ENCODE data around the gene OTC. TPM values are rescaled to one million over a fixed set of nuclear protein-coding genes. Genes with fewer than 3 reads are reported as not detected.

Gene OTC
- total and polyA plus RNA-seq, 5 experiments from 2014 or later, result not detected

DNA sequence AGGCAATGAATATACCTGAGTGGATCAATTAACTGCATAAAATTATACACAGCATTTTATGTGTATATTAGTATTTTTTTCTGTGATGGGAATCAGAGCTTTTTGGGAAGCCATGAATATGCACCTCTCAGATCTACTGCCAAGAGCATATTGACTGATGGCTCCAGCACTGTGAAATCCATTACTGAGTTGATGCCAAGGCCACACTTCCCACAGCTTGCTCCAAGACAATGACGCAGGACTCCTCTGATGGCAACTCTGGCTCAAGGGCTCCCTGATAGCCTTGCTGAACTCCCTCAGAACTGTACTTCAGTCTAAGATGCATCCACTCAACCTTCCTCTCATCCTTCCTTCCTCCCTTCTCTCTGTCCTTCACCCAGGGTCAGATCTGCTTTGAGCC lies 82.7 kb downstream of the OTC start:
- Mint-ChIP-seq H3K4me1 (no peaks in the 10 kb centered on the region), H3K27me3 (peaks cover 0 to 21% (median 4%) of the 10 kb centered on the region in 5 donors), H3K4me3 (no peak overlapping the region), H3K27ac (no peak overlapping the region), H3K36me3 (peaks cover 0 to 2% (median 0%) of the 10 kb centered on the region in 3 donors), H3K9me3 (peaks cover 0 to 3% (median 0%) of the 10 kb centered on the region in 9 donors)
- DNase-seq (no peak), ATAC-seq (no peak)
- POLR2A ChIA-PET, result no interaction called here

- H3K27me3 Mint-ChIP-seq, result peaks cover 0 to 21% (median 3%) of the 10 kb centered on the region in 5 donors
- H3K27ac Mint-ChIP-seq, result no peak overlapping the region
- H3K9me3 Mint-ChIP-seq, result peaks cover 0 to 3% (median 0%) of the 10 kb centered on the region in 9 donors
- no peak overlapping the region for H3K4me3 Mint-ChIP-seq
- POLR2A ChIA-PET, result no interaction called here
- no peak for ATAC-seq
- peaks cover 0 to 2% (median 0%) of the 10 kb centered on the region in 3 donors for H3K36me3 Mint-ChIP-seq
- no peak for DNase-seq
- H3K4me1 Mint-ChIP-seq, result no peaks in the 10 kb centered on the region
These were observed 84.7 kb downstream of the OTC start for GRCh38 chrX:38437093-38437492.

DNA sequence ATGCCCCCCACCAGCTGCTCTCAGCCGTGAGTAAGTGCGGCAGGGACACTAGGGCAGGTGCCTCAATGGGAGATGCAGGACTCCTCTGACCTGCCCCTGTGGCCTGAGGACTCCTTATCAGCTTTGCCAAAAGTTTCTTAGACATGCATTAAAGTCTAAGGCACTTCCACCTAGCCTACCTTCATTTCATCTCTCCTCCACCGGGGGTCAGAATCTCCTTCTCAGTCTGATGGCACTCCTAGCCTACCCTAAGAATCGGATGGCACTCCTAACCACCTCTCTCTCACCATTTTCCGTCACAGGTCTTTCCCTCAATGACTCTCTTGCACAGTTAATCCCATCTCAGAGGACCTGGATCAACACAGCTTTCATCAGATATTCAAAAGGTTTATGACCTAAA lies 85.9 kb downstream of the OTC start:
- H3K27me3 Mint-ChIP-seq, result peaks cover 0 to 21% (median 3%) of the 10 kb centered on the region in 5 donors
- POLR2A ChIA-PET, result no interaction called here
- DNase-seq, result no peak
- peaks cover 0 to 3% (median 0%) of the 10 kb centered on the region in 9 donors for H3K9me3 Mint-ChIP-seq
- no peak overlapping the region for H3K4me3 Mint-ChIP-seq
- H3K27ac Mint-ChIP-seq, result no peak overlapping the region
- no peak for ATAC-seq
- H3K36me3 Mint-ChIP-seq, result peaks cover 0 to 2% (median 0%) of the 10 kb centered on the region in 3 donors
- H3K4me1 Mint-ChIP-seq, result no peaks in the 10 kb centered on the region

DNA sequence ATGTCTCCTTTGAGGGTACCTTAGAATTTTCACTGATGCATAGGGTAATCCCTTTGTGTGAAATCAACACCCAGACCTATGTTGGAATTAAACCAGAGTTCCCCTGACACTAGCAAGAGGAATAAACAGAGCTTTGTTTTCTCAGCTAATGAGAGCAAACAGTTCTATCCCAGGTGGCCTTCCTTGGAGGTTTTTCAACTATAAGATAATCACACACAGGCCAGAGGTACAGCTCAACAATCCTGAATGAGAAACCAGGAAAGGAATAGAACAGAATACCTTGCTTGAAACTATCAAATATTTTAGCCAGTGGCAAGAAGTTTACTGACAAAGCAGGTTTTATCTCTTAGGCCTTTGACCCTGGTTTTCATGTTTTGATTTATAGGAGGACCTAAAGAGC lies 100.2 kb downstream of the OTC start:
- Mint-ChIP-seq H3K27me3 (peaks cover 0 to 4% (median 0%) of the 10 kb centered on the region in 5 donors), H3K27ac (no peak overlapping the region), H3K36me3 (peaks cover 0 to 5% (median 0%) of the 10 kb centered on the region in 3 donors), H3K4me1 (no peaks in the 10 kb centered on the region), H3K9me3 (peaks cover 0 to 12% (median 0%) of the 10 kb centered on the region in 9 donors), H3K4me3 (no peak overlapping the region)
- DNase-seq (no peak), ATAC-seq (no peak)
- POLR2A ChIA-PET, result no interaction called here

GRCh38 chrX:38458071-38458470 lies 105.7 kb downstream of the OTC start:
- DNase-seq, result no peak
- POLR2A ChIA-PET, result no interaction called here
- H3K27ac Mint-ChIP-seq, result no peak overlapping the region

GRCh38 chrX:38462257-38462656 lies 109.9 kb downstream of the OTC start:
- no peak overlapping the region for H3K4me3 Mint-ChIP-seq
- peaks cover 0 to 1% (median 0%) of the 10 kb centered on the region in 4 donors for H3K4me1 Mint-ChIP-seq
- peaks cover 0 to 14% (median 0%) of the 10 kb centered on the region in 9 donors for H3K9me3 Mint-ChIP-seq
- POLR2A ChIA-PET, result no interaction called here
- no peak for ATAC-seq
- H3K27ac Mint-ChIP-seq, result no peak overlapping the region
- H3K27me3 Mint-ChIP-seq, result no peaks in the 10 kb centered on the region
- H3K36me3 Mint-ChIP-seq, result peaks cover 0 to 5% (median 2%) of the 10 kb centered on the region in 3 donors
- no peak for DNase-seq

More at GRCh38 chrX:38458071-38458470, 105.7 kb downstream of the OTC start:
- H3K4me1 Mint-ChIP-seq, result no peaks in the 10 kb centered on the region
- H3K27me3 Mint-ChIP-seq, result peaks cover 0 to 3% (median 0%) of the 10 kb centered on the region in 5 donors
- H3K4me3 Mint-ChIP-seq, result no peak overlapping the region
- peaks cover 0 to 20% (median 0%) of the 10 kb centered on the region in 9 donors for H3K9me3 Mint-ChIP-seq
- no peak for ATAC-seq
- H3K36me3 Mint-ChIP-seq, result peaks cover 0 to 10% (median 2%) of the 10 kb centered on the region in 3 donors

DNA sequence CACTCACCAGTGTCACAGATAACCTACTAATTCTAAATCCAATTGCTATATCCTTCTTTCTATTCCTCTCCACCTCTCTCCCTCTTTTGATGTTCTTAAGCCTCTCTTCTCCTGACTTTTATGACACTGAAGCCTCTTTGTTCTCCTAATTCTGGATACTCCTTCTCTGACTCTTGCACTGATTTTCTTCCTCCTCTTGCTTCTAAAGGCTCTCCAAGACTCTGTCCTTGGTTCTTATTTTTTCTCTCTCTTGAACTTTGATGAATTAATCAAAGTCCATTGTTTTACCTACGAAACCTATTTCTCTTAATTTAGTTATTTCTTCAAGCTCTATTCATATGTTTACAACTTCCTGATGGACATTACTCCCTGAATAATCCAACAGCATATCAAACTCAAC lies 113.3 kb downstream of the OTC start:
- Mint-ChIP-seq H3K4me1 (peaks cover 0 to 1% (median 0%) of the 10 kb centered on the region in 4 donors), H3K4me3 (no peak overlapping the region), H3K36me3 (no peaks in the 10 kb centered on the region), H3K27me3 (no peaks in the 10 kb centered on the region), H3K9me3 (peaks cover 0 to 16% (median 0%) of the 10 kb centered on the region in 9 donors), H3K27ac (no peak overlapping the region)
- POLR2A ChIA-PET, result no interaction called here
- DNase-seq, result no peak
- no peak for ATAC-seq

- no peak for ATAC-seq
- H3K27me3 Mint-ChIP-seq, result no peaks in the 10 kb centered on the region
- no peaks in the 10 kb centered on the region for H3K36me3 Mint-ChIP-seq
- DNase-seq, result no peak
- H3K4me3 Mint-ChIP-seq, result no peak overlapping the region
- H3K4me1 Mint-ChIP-seq, result peaks cover 0 to 1% (median 0%) of the 10 kb centered on the region in 4 donors
- H3K9me3 Mint-ChIP-seq, result peaks cover 0 to 5% (median 0%) of the 10 kb centered on the region in 9 donors
- no peak overlapping the region for H3K27ac Mint-ChIP-seq
- POLR2A ChIA-PET, result no interaction called here
These were observed 116.3 kb downstream of the OTC start for GRCh38 chrX:38468563-38469157.

Other genes starting within 250 kb of the OTC start
- gene SRPX, start 131.7 kb upstream of the OTC start, total RNA-seq, result not detected
- gene SRPX, start 131.7 kb upstream of the OTC start, polyA plus RNA-seq, result not detected
- 10 to 100 TPM; 13.0 to 15.2 TPM for gene RPGR, start 25.1 kb upstream of the OTC start, total RNA-seq
- gene RPGR, start 25.1 kb upstream of the OTC start, polyA plus RNA-seq, result 1 to 10 TPM; 3.6 to 6.2 (median 5.9) TPM
- gene TSPAN7, start 208.9 kb downstream of the OTC start, total RNA-seq, result under 1 TPM; 0.29 to 0.30 TPM
- gene TSPAN7, start 208.9 kb downstream of the OTC start, polyA plus RNA-seq, result 1 to 10 TPM in 2 of 3 donors, under 1 TPM in 1; 0.88 to 1.6 (median 1.5) TPM

Measured in naive thymus-derived CD8-positive, alpha-beta T cell (primary cell).